K562 (cell line): ENCODE measurements around the gene SLC25A45. TPM values are rescaled to one million over a fixed set of nuclear protein-coding genes. Genes with fewer than 3 reads are reported as not detected.

Experiments
- BRD4 ChIP-seq: fragments of 200-600 bp; sonication (generic); IDR thresholded peaks from 2 replicates; pipeline ENCODE4 v1.6.1; 2017; ENCODE audit warnings: inconsistent platforms
- CBFA2T2 ChIP-seq: fragments of 450-650 bp; conservative IDR thresholded peaks from 2 replicates; pipeline ENCODE4 v1.6.1; 2017; ENCODE audit warnings: mild to moderate bottlenecking
- EP300 ChIP-seq: IDR thresholded peaks from 2 replicates; pipeline ENCODE4 v1.6.1; 2012; ENCODE audit warnings: low read length, improper control_type of control experiment
- GABPB1 ChIP-seq: sonication (generic); formaldehyde crosslinking; IDR thresholded peaks from 2 replicates; pipeline ENCODE4 v1.8.0; 2022; ENCODE audit warnings: mild to moderate bottlenecking, missing genetic modification reagents
- GABPB2 ChIP-seq: fragments of 250-450 bp; sonication (Bioruptor Pico); conservative IDR thresholded peaks from 2 replicates; pipeline ENCODE4 v1.5.1; 2021; ENCODE audit warnings: mild to moderate bottlenecking
- HNRNPUL1 ChIP-seq: fragments of 200-400 bp; formaldehyde crosslinking; IDR thresholded peaks from 2 replicates; pipeline ENCODE4 v1.6.1; 2017; ENCODE audit warnings: low read length
- NR4A1 ChIP-seq, 2 experiments: fragments of 250-450 bp in 1 of 2; fragments of 450-650 bp in 1 of 2; sonication (Bioruptor Pico) in 1 of 2; IDR thresholded peaks; 2 replicates each; pipeline versions ENCODE4 v1.4.0 to v1.6.1; 2016 to 2020; ENCODE audit warnings: mild to moderate bottlenecking in 2 of 2, missing compliant biosample characterization in 1 of 2, missing genetic modification characterization in 1 of 2, moderate library complexity in 1 of 2
- POLR2G ChIP-seq: fragments of 200-400 bp; formaldehyde crosslinking; IDR thresholded peaks from 2 replicates; pipeline ENCODE4 v1.6.1; 2017; ENCODE audit warnings: low read depth, mild to moderate bottlenecking, antibody characterized with exemption, low read length, moderate library complexity
- RFX7 ChIP-seq: fragments of 250-450 bp; sonication (Bioruptor Pico); IDR thresholded peaks from 2 replicates; pipeline ENCODE4 v1.5.1; 2021; ENCODE audit warnings: mild to moderate bottlenecking
- SMAD1 ChIP-seq: fragments of 150-350 bp; IDR thresholded peaks from 2 replicates; pipeline ENCODE4 v1.6.1; 2014; ENCODE audit warnings: low read length, low read depth; ENCODE audit not compliant: partially characterized antibody
- TEAD2 ChIP-seq: fragments of 450-650 bp; IDR thresholded peaks from 2 replicates; pipeline ENCODE4 v1.6.1; 2016; ENCODE audit warnings: missing genetic modification characterization, control low read depth, missing compliant biosample characterization
- TRIM28 ChIP-seq: fragments of 450-650 bp; IDR thresholded peaks from 2 replicates; pipeline ENCODE4 v1.6.1; 2017
- ZNF121 ChIP-seq: sonication (generic); formaldehyde crosslinking; conservative IDR thresholded peaks from 2 replicates; pipeline ENCODE4 v1.8.0; 2022; ENCODE audit warnings: missing genetic modification reagents
- ZNF639 ChIP-seq, 2 experiments: fragments of 200-800 bp in 1 of 2; sonication (Bioruptor generic) in 1 of 2; sonication (generic) in 1 of 2; formaldehyde crosslinking in 1 of 2; IDR thresholded peaks in 1 of 2; conservative IDR thresholded peaks in 1 of 2; 2 replicates each; pipeline versions ENCODE4 v1.5.0 to v1.6.1; 2016 to 2020; ENCODE audit warnings: missing compliant biosample characterization in 1 of 2, missing genetic modification characterization in 1 of 2, missing genetic modification reagents in 1 of 2
- ZNF695 ChIP-seq: fragments of 450-650 bp; formaldehyde crosslinking; IDR thresholded peaks from 2 replicates; pipeline ENCODE4 v1.4.0; 2020; ENCODE audit warnings: mild to moderate bottlenecking, moderate library complexity
- ZNF76 ChIP-seq: fragments of 250-450 bp; sonication (Bioruptor Pico); IDR thresholded peaks from 2 replicates; pipeline ENCODE4 v1.4.0; 2020; ENCODE audit warnings: mild to moderate bottlenecking, moderate library complexity, borderline replicate concordance
- polyA plus RNA-seq, 8 experiments: library from polyadenylated mRNA; depleted of rRNA in 4 of 8; stranded (reverse) in 5 of 8; unstranded in 3 of 8; fragments of >200 nt; fragmentation: Nextera tagmentation in 2 of 8; fragmentation: Illumina TruSeq in 1 of 8; extraction: Ambion mirVana in 2 of 8; extraction: Trizol in 1 of 8; gene quantifications; 2 replicates each; pipeline versions ENCODE4 v1.2.1 to v1.2.3, GENCODE V29; 2011 to 2014; ENCODE audit warnings: inconsistent platforms in 1 of 8, missing spikeins in 1 of 8
- total RNA-seq, 7 experiments: library from RNA; depleted of rRNA in 6 of 7; stranded (reverse); fragments of >200 nt in 6 of 7; fragmentation: Illumina TruSeq in 2 of 7; extraction: Trizol in 2 of 7; gene quantifications; 2 replicates each; pipeline versions ENCODE4 v1.2.1 to v1.2.3, GENCODE V29; 2011 to 2021; ENCODE audit warnings: low replicate concordance in 1 of 7
- TF ChIP-seq, protein P1 (sequence below): fragments of 450-650 bp; formaldehyde crosslinking; IDR thresholded peaks from 2 replicates; pipeline ENCODE4 v1.4.0; 2022; ENCODE audit warnings: missing genetic modification characterization
- TF ChIP-seq, protein P2 (sequence below), 2 experiments: IDR thresholded peaks in 1 of 2; conservative IDR thresholded peaks in 1 of 2; 2 replicates each; pipeline ENCODE4 v1.6.1; 2016; ENCODE audit warnings: low read depth in 2 of 2, mild to moderate bottlenecking in 1 of 2, missing compliant biosample characterization in 1 of 2, missing genetic modification characterization in 1 of 2, moderate library complexity in 1 of 2
- TF ChIP-seq, protein P3 (sequence below): fragments of 450-650 bp; formaldehyde crosslinking; IDR thresholded peaks from 2 replicates; pipeline ENCODE4 v1.4.0; 2022; ENCODE audit warnings: missing genetic modification characterization
- TF ChIP-seq, protein P4 (sequence below): fragments of 250-450 bp; sonication (Bioruptor Pico); IDR thresholded peaks from 2 replicates; pipeline ENCODE4 v1.5.0; 2022; ENCODE audit warnings: mild to moderate bottlenecking

SLC25A45 gene
- total and polyA plus RNA-seq, 9 of the 15 experiments (the other 6 are each of a cell fraction or from before 2014, with no cell fraction given): 0.15 to 2.3 (median 0.68) TPM

DNA sequence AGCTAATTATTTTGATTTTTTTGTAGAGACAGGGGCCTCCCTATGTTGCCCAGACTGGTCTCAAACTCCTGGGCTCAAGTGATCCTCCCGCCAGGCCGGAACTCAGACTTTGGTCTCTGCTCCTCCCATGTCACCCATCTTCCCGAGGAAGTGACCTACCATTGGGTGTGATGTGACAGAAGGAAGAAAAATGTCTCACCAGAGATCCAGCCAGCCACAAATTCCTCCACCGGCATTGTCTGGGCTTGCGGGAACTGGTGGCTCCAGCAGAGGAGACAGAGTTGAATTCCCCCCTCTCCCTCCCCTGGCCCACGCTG lies 772 bp downstream of the SLC25A45 start (continued):
- no peak for TF ChIP-seq TEAD2 (tag)
- no peak for TF ChIP-seq SMAD1
- TF ChIP-seq TRIM28: no peak
- no peak for TF ChIP-seq ZNF121 (CRISPR knock-in tag)
- TF ChIP-seq, protein P1, sequence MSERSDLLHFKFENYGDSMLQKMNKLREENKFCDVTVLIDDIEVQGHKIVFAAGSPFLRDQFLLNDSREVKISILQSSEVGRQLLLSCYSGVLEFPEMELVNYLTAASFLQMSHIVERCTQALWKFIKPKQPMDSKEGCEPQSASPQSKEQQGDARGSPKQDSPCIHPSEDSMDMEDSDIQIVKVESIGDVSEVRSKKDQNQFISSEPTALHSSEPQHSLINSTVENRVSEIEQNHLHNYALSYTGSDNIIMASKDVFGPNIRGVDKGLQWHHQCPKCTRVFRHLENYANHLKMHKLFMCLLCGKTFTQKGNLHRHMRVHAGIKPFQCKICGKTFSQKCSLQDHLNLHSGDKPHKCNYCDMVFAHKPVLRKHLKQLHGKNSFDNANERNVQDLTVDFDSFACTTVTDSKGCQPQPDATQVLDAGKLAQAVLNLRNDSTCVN (CRISPR knock-in tag): no peak
- no peak for TF ChIP-seq BRD4
- no peak for TF ChIP-seq ZNF76 (CRISPR knock-in tag)
- no peak for TF ChIP-seq NR4A1 (CRISPR knock-in tag; IDR thresholded peaks at IDR 0.05)
- TF ChIP-seq NR4A1 (tag; IDR thresholded peaks at IDR 0.05): no peak
- peak; percentile 54; the same call in 1 of the 2 replicates for TF ChIP-seq EP300
- no peak for TF ChIP-seq ZNF695 (CRISPR knock-in tag)
- no peak for TF ChIP-seq ZNF639 (CRISPR knock-in tag; conservative IDR thresholded peaks at IDR 0.05 in 1 of 2, IDR thresholded peaks at IDR 0.05 in 1 of 2)
- TF ChIP-seq, protein P2, sequence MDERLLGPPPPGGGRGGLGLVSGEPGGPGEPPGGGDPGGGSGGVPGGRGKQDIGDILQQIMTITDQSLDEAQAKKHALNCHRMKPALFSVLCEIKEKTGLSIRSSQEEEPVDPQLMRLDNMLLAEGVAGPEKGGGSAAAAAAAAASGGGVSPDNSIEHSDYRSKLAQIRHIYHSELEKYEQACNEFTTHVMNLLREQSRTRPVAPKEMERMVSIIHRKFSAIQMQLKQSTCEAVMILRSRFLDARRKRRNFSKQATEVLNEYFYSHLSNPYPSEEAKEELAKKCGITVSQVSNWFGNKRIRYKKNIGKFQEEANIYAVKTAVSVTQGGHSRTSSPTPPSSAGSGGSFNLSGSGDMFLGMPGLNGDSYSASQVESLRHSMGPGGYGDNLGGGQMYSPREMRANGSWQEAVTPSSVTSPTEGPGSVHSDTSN (CRISPR knock-in tag; IDR thresholded peaks at IDR 0.05; ENCODE audit: low read depth): no peak
- TF ChIP-seq, protein P2 (tag; conservative IDR thresholded peaks at IDR 0.05; ENCODE audit: low read depth): peak; percentile 50
- TF ChIP-seq POLR2G: no peak
- TF ChIP-seq, protein P3, sequence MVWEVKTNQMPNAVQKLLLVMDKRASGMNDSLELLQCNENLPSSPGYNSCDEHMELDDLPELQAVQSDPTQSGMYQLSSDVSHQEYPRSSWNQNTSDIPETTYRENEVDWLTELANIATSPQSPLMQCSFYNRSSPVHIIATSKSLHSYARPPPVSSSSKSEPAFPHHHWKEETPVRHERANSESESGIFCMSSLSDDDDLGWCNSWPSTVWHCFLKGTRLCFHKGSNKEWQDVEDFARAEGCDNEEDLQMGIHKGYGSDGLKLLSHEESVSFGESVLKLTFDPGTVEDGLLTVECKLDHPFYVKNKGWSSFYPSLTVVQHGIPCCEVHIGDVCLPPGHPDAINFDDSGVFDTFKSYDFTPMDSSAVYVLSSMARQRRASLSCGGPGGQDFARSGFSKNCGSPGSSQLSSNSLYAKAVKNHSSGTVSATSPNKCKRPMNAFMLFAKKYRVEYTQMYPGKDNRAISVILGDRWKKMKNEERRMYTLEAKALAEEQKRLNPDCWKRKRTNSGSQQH (CRISPR knock-in tag): no peak
- TF ChIP-seq GABPB2 (CRISPR knock-in tag): no peak
- TF ChIP-seq RFX7: no peak
- TF ChIP-seq CBFA2T2: peak; percentile 44; the same call in 1 of the 2 replicates
- TF ChIP-seq HNRNPUL1: no peak
- TF ChIP-seq, protein P4, sequence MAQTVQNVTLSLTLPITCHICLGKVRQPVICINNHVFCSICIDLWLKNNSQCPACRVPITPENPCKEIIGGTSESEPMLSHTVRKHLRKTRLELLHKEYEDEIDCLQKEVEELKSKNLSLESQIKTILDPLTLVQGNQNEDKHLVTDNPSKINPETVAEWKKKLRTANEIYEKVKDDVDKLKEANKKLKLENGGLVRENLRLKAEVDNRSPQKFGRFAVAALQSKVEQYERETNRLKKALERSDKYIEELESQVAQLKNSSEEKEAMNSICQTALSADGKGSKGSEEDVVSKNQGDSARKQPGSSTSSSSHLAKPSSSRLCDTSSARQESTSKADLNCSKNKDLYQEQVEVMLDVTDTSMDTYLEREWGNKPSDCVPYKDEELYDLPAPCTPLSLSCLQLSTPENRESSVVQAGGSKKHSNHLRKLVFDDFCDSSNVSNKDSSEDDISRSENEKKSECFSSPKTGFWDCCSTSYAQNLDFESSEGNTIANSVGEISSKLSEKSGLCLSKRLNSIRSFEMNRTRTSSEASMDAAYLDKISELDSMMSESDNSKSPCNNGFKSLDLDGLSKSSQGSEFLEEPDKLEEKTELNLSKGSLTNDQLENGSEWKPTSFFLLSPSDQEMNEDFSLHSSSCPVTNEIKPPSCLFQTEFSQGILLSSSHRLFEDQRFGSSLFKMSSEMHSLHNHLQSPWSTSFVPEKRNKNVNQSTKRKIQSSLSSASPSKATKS (CRISPR knock-in tag): no peak
- TF ChIP-seq GABPB1 (CRISPR knock-in tag): no peak
